Activated B cell treated with CpG ODN at 0.5 μM for 24 hours (primary cell): ENCODE measurements around the gene BCOR. TPM values are rescaled to one million over a fixed set of nuclear protein-coding genes. Genes with fewer than 3 reads are reported as not detected.

Experiments
- ATAC-seq: fragments of 200-7000 bp; cut with Tn5 transposase; one replicate; pipeline ENCODE4 v1.10.0; 2021; ENCODE audit warnings: low read depth, mild to moderate bottlenecking, moderate library complexity
- CTCF ChIA-PET: fragments of 350-600 bp; sonication (Branson Sonifier 250); formaldehyde crosslinking; loops from one replicate; lab custom pipeline; 2021; ENCODE audit warnings: antibody characterized with exemption; lab: Charles Lee
- POLR2A ChIA-PET: fragments of 350-600 bp; sonication (Branson Sonifier 250); formaldehyde crosslinking; loops from one replicate; lab custom pipeline; 2021; ENCODE audit warnings: antibody characterized with exemption; lab: Charles Lee
- DNase-seq: peaks from one replicate; pipeline ENCODE4 v3.0.0; 2022
- H3K27ac Mint-ChIP-seq: one replicate; pipeline ENCODE4 v1.8.0; 2020; ENCODE audit warnings: mixed read lengths
- H3K27me3 Mint-ChIP-seq: one replicate; pipeline ENCODE4 v1.8.0; 2021; ENCODE audit warnings: mixed read lengths
- H3K36me3 Mint-ChIP-seq: one replicate; pipeline ENCODE4 v1.8.0; 2021; ENCODE audit warnings: low read depth, mixed read lengths
- H3K4me1 Mint-ChIP-seq: one replicate; pipeline ENCODE4 v1.8.0; 2021; ENCODE audit warnings: mixed read lengths
- H3K4me3 Mint-ChIP-seq: one replicate; pipeline ENCODE4 v1.8.0; 2020; ENCODE audit warnings: mild to moderate bottlenecking, mixed read lengths
- H3K9me3 Mint-ChIP-seq: one replicate; pipeline ENCODE4 v1.8.0; 2020; ENCODE audit warnings: mixed read lengths
- CTCF ChIP-seq: fragments of 200-600 bp; IDR thresholded peaks from one replicate; pipeline ENCODE4 v1.8.0; 2022; ENCODE audit warnings: antibody characterized with exemption, mild to moderate bottlenecking
- intact Hi-C: fragments of 100-400 bp; cut with micrococcal nuclease; formaldehyde crosslinking; loops from one replicate; pipeline ENCODE4 v1.15.1; 2024
- total RNA-seq: library from RNA; stranded (reverse); gene quantifications from 2 replicates; pipeline ENCODE4 v1.2.3, GENCODE V29; 2022

The BCOR gene
- 59.3 and 60.4 TPM in 2 replicates for total RNA-seq

GRCh38 chrX:40097504-40098263 is at the start of gene BCOR:
TSS of gene BCOR (minus strand) at chrX:40097958. CDS start at chrX:40077929, 20,029 bp downstream.
- Mint-ChIP-seq H3K36me3 (peaks cover 4% of the 10 kb centered on the region), H3K4me1 (peaks cover 36% of the 10 kb centered on the region), H3K27me3 (no peaks in the 10 kb centered on the region), H3K9me3 (no peaks in the 10 kb centered on the region), H3K27ac (peak within 1 kb of the TSS; percentile 94), H3K4me3 (peak within 1 kb of the TSS; percentile 89)
- ChIA-PET CTCF (interaction anchor here (1.1 to 1.7 kb wide), 6 partner anchors 56 to 84 kb away, joined by 3 to 8 read pairs (median 4); no protein-coding TSS in a partner anchor), POLR2A (interaction anchor here (0.6 to 9.4 kb wide), 30 partner anchors 8 to 1219 kb away, joined by 3 to 268 read pairs (median 6); partner anchors contain the start of gene USP9X)
- peak; percentile 59 for DNase-seq
- intact Hi-C loops = loop anchor here (1.0 to 10.0 kb wide), 10 partner anchors 9 to 1293 kb away; partner anchors contain the start of genes CXorf38, MID1IP1 and USP9X
- no peak for TF ChIP-seq CTCF
- peak; percentile 16 for ATAC-seq

- H3K4me1 Mint-ChIP-seq = peaks cover 36% of the 10 kb centered on the region
- intact Hi-C loops = no loop called here
- no peaks in the 10 kb centered on the region for H3K36me3 Mint-ChIP-seq
- DNase-seq (no peak), ATAC-seq (no peak)
- no peaks in the 10 kb centered on the region for H3K27me3 Mint-ChIP-seq
- TF ChIP-seq CTCF = no peak
- POLR2A ChIA-PET = interaction anchor here (1.1 to 1.8 kb wide), 2 partner anchors 39 to 49 kb away, joined by 4 to 20 read pairs; partner anchors contain the start of gene BCOR
- CTCF ChIA-PET = interaction anchor here (1.2 kb wide), 1 partner anchor 21 kb away, joined by 3 read pairs; no protein-coding TSS in a partner anchor
- H3K27ac Mint-ChIP-seq = no peak overlapping the region
- H3K9me3 Mint-ChIP-seq = no peaks in the 10 kb centered on the region
- peak overlapping the region; percentile 53 for H3K4me3 Mint-ChIP-seq
These were observed 49.6 kb upstream of the BCOR start for GRCh38 chrX:40147126-40147952.

DNA sequence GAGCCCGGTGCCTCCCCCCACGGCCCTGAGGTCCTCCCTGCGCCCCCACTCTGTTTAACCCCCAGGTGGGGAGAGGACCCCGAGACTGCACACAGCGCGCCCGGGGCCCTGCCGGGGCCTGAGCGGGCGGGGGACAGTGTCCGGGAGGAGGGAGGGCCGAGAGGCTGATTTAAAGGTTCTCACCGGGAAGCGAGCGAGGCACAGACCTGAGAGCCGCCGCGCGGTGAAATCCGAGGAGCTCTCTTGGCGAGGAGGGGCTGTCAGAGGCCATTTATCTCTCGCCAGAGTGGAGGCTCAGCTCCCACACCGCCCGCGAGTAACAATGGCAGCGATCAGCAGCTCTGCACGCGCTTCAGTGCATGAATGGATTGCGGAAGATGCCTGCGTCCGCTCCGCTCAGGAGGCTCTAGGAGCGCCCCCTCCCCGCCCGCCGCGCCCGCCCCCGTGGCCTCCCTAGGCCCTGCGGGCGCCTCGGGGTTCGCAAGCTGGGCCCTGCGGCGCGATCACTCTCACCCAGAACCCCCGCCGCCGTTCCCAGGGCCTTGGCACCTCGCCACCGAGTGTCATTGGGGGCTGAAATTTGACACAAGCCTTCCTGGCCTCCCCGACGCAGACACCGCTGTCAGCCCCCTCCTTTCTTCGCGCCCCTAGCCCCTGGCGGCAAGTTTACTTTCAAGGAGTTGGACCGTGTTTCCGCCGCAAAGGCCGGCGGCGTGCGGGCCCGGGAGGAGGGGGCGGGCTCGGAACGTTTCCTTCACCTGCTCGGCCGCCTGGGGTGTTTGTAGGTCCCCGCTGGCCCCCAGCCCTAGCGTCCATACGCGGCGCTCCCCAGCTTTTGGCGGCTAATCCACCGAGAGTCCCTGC is 48.7 kb upstream of the BCOR start:
- Mint-ChIP-seq H3K9me3 (no peaks in the 10 kb centered on the region), H3K36me3 (no peaks in the 10 kb centered on the region), H3K27me3 (no peaks in the 10 kb centered on the region), H3K4me1 (peaks cover 36% of the 10 kb centered on the region), H3K27ac (no peak overlapping the region), H3K4me3 (peak overlapping the region; percentile 53)
- intact Hi-C loops = no loop called here
- TF ChIP-seq CTCF = no peak
- peak; percentile 60 for ATAC-seq
- CTCF ChIA-PET = interaction anchor here (0.5 to 1.2 kb wide), 2 partner anchors 21 to 261 kb away, joined by 3 read pairs; no protein-coding TSS in a partner anchor
- POLR2A ChIA-PET = interaction anchor here (1.1 to 1.8 kb wide), 2 partner anchors 38 to 48 kb away, joined by 4 to 20 read pairs; partner anchors contain the start of gene BCOR
- no peak for DNase-seq

- intact Hi-C loops = no loop called here
- ATAC-seq (peak; percentile 14), DNase-seq (no peak)
- Mint-ChIP-seq H3K4me1 (peaks cover 36% of the 10 kb centered on the region), H3K4me3 (peak overlapping the region; percentile 50), H3K36me3 (no peaks in the 10 kb centered on the region), H3K27ac (no peak overlapping the region), H3K9me3 (no peaks in the 10 kb centered on the region), H3K27me3 (no peaks in the 10 kb centered on the region)
- ChIA-PET POLR2A (interaction anchor here (1.8 kb wide), 1 partner anchor 48 kb away, joined by 20 read pairs; the partner anchor contains the start of gene BCOR), CTCF (interaction anchor here (0.5 kb wide), 1 partner anchor 261 kb away, joined by 3 read pairs; no protein-coding TSS in a partner anchor)
- TF ChIP-seq CTCF = no peak
These were observed 48.1 kb upstream of the BCOR start for GRCh38 chrX:40145923-40146261.
